Adrenal gland (tissue), 12 donors: ENCODE results near the gene NOL6. TPM values are rescaled to one million over a fixed set of nuclear protein-coding genes. Genes with fewer than 3 reads are reported as not detected.

ENCODE experiments used
- DNase-seq, 7 donors: peaks; one replicate each; pipeline ENCODE4 v3.0.0-alpha.2; 2019 to 2020
- H3K27ac ChIP-seq, 5 donors: fragments of 200-600 bp; sonication (generic) in 4 of 5; 1 replicate in 3 of 5; 2 replicates in 2 of 5; pipeline versions ENCODE4 v1.5.1 to v1.8.0; 2016 to 2020; ENCODE audit warnings: mild to moderate bottlenecking in 1 of 5
- H3K27me3 ChIP-seq: fragments of 200-600 bp; 2 replicates; pipeline ENCODE4 v1.8.0; 2021
- H3K36me3 ChIP-seq, 2 donors: fragments of 200-600 bp; replicated peaks in 1 of 2; 1 replicate in 1 of 2; 2 replicates in 1 of 2; pipeline versions ENCODE4 v1.5.1 to v1.8.0; 2018 to 2022
- H3K4me1 ChIP-seq, 2 donors: fragments of 200-600 bp; replicated peaks in 1 of 2; 1 replicate in 1 of 2; 2 replicates in 1 of 2; pipeline versions ENCODE4 v1.5.1 to v1.8.0; 2018 to 2021
- H3K4me3 ChIP-seq, 4 donors: fragments of 200-600 bp; sonication (generic) in 3 of 4; one replicate each; pipeline ENCODE4 v1.5.1; 2016 to 2018
- H3K9me3 ChIP-seq, 3 donors: fragments of 200-600 bp; sonication (generic) in 1 of 3; replicated peaks in 1 of 3; 1 replicate in 2 of 3; 2 replicates in 1 of 3; pipeline versions ENCODE4 v1.5.1 to v1.8.0; 2016 to 2021
- POLR2A ChIP-seq, 2 donors: fragments of 450-650 bp; IDR thresholded peaks; one replicate each; pipeline ENCODE4 v1.6.1; 2017; ENCODE audit warnings: antibody characterized with exemption in 2 of 2, mild to moderate bottlenecking in 2 of 2, moderate library complexity in 1 of 2
- WGBS, 4 donors: extraction: QIAGEN DNeasy Blood & Tissue Kit in 2 of 4; methylation state at CpG; one replicate each; pipeline versions ENCODE4 v1.1.5 to v1.1.7; 2013 to 2017; 5-methylcytosine and 5-hydroxymethylcytosine counted together
- intact Hi-C, 2 donors: fragments of 100-400 bp; cut with DNase I; formaldehyde crosslinking; loops; one replicate each; pipeline versions ENCODE4 v1.14.1 to v1.15.0; 2022 to 2023
- microRNA-seq, 3 donors: library from miRNA; unstranded; fragments of <30 nt; microRNA quantifications; one replicate each; pipeline ENCODE4, GENCODE V29; 2017 to 2020
- polyA plus RNA-seq, 3 donors: library from polyadenylated mRNA; stranded (reverse); fragments of 200-250 nt in 2 of 3; fragments of 350-450 nt in 1 of 3; fragmentation: Illumina TruSeq in 1 of 3; extraction: RNeasy Lipid Tissue Mini Kit (QIAGEN cat#74804) in 1 of 3; gene quantifications; one replicate each; pipeline ENCODE4 v1.2.3, GENCODE V29; 2013 to 2014
- small RNA-seq, 2 donors: library from RNA; depleted of rRNA; stranded (forward); fragments of <200 nt; gene quantifications; one replicate each; pipeline ENCODE3, GENCODE V24; 2016
- total RNA-seq, 9 donors: library from RNA; depleted of rRNA in 4 of 9; stranded (reverse); fragments of >200 nt in 4 of 9; fragments of 120-200 nt in 1 of 9; fragmentation: NEBNext Ultra II Directional in 1 of 9; extraction: Animal tissue kit (Norgen Biotek cat#: 25700) in 1 of 9; gene quantifications; one replicate each; pipeline versions ENCODE4 v1.1.0 to v1.2.4, GENCODE V29; 2013 to 2023
- TF ChIP-seq, protein P1 (sequence below), 6 experiments: fragments of 450-650 bp in 4 of 6; fragments of 200-600 bp in 2 of 6; sonication (generic) in 1 of 6; IDR thresholded peaks; 1 replicate in 5 of 6; 2 replicates in 1 of 6; pipeline versions ENCODE4 v1.5.1 to v1.8.0; 2016 to 2021; ENCODE audit warnings: antibody characterized with exemption in 6 of 6, mild to moderate bottlenecking in 2 of 6, moderate library complexity in 1 of 6
- donor health status: healthy with polysubstance abuse.
- donor health status: Bipolar disorder and iron deficiency.
- donor health status: DM: yes; HTN: yes; CAD: no.
- donor health status: DM: no; HTN: no; CAD: no.
- donor health status: DM: no; HTN: no; CAD: no.
- donor health status: DM: yes; HTN: yes; CAD: no.

Gene NOL6
- total and polyA plus RNA-seq, 12 donors, result 17.0 to 45.7 (median 28.9) TPM

DNA sequence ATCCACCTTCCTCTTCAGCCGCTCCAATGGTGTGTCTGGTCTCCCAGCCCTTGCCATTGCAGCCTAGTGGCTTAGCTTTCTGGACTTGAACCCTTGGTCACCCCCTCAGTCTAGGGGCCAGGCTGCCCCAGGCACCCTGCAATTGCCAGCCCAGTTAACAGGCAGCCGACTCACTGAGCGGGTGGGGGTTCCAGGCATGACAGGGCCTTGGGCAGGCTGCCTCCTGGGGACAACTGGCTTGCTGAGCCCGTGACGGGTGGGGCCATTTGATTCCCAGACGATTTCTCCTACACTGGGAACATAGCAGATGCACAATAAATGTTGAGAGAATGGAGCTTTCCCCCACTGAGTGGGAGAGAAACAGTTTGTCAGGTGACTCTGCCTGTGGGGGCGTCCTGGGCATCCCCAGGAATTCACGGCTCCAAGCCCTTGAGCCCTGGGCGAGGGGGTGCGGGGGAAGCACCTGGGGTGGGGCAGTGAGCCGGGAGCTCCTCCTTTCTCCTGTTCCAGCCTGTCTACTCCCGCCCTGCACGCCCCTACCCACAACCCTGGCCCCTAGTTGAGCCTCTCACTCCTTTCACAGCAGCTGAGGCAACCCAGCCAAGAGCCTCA, 58.7 kb downstream of the NOL6 start:
- H3K4me3 ChIP-seq, result no peak overlapping the region
- H3K4me1 ChIP-seq, result no peaks in the 10 kb centered on the region
- DNase-seq, result no peak
- no peaks in the 10 kb centered on the region for H3K27me3 ChIP-seq
- H3K27ac ChIP-seq, result no peak overlapping the region
- H3K9me3 ChIP-seq, result no peaks in the 10 kb centered on the region
- H3K36me3 ChIP-seq, result no peaks in the 10 kb centered on the region
- 59 to 77% (median 64%) methylated on average over 5 to 13 of the region's 13 CpGs for WGBS, 4 donors
- intact Hi-C loops, result loop anchor here (5.0 kb wide), 2 partner anchors 42 to 43 kb away; no protein-coding TSS in a partner anchor
- TF ChIP-seq, protein P1, sequence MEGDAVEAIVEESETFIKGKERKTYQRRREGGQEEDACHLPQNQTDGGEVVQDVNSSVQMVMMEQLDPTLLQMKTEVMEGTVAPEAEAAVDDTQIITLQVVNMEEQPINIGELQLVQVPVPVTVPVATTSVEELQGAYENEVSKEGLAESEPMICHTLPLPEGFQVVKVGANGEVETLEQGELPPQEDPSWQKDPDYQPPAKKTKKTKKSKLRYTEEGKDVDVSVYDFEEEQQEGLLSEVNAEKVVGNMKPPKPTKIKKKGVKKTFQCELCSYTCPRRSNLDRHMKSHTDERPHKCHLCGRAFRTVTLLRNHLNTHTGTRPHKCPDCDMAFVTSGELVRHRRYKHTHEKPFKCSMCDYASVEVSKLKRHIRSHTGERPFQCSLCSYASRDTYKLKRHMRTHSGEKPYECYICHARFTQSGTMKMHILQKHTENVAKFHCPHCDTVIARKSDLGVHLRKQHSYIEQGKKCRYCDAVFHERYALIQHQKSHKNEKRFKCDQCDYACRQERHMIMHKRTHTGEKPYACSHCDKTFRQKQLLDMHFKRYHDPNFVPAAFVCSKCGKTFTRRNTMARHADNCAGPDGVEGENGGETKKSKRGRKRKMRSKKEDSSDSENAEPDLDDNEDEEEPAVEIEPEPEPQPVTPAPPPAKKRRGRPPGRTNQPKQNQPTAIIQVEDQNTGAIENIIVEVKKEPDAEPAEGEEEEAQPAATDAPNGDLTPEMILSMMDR (IDR thresholded peaks at IDR 0.05), result no peak
- TF ChIP-seq POLR2A (IDR thresholded peaks at IDR 0.05), result no peak

DNA sequence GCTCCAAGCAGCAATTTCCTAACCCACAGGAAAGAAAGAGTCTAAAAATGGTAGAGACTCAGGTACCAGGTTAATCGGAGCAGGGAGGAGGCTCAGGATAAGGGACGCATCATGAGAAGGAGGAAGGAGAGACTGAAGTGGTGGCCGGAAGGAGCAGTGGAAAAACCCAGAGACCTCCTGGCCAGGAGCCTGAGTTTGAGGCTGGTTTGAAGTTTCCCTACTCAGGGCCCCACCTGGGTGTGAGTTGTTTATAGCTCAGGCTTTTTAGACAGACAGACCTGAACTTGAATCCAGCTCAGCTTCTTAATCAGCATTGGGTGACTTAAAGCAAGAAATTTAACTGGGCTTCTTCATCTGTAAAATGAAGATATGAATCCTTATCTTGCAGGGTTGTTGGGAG, 59.5 kb downstream of the NOL6 start:
- no peaks in the 10 kb centered on the region for H3K9me3 ChIP-seq
- H3K4me1 ChIP-seq, result no peaks in the 10 kb centered on the region
- no peak overlapping the region for H3K4me3 ChIP-seq
- no peaks in the 10 kb centered on the region for H3K27me3 ChIP-seq
- intact Hi-C loops, result no loop called here
- no peak for TF ChIP-seq POLR2A (IDR thresholded peaks at IDR 0.05)
- TF ChIP-seq, protein P1 (IDR thresholded peaks at IDR 0.05), result no peak
- no peak for DNase-seq
- 62 to 78% (median 73%) methylated on average over 3 of the region's 3 CpGs for WGBS, 4 donors
- no peaks in the 10 kb centered on the region for H3K36me3 ChIP-seq
- no peak overlapping the region for H3K27ac ChIP-seq

Small RNA genes within 50 kb of the gene (microRNA-seq; reads per million reads assigned to microRNA genes)
- 0.45 to 1.4 (median 0.76) reads per million in 3 donors for gene MIR6851

Small RNA genes within 50 kb of the gene (small RNA-seq; reads per million reads assigned to genes)
- gene AL356218.2, result 0 reads per million in 2 donors
- 0 to 0.08 reads per million in 2 donors for gene MIR6851

Other genes with a start within 250 kb of the NOL6 start
- 10 to 100 TPM in 1 of 9 donors, 1 to 10 TPM in 2, not detected in 6; 1.7 to 12.0 (median 5.0) TPM for gene SPINK4, start 233.8 kb downstream of the NOL6 start, total RNA-seq
- gene SPINK4, start 233.8 kb downstream of the NOL6 start, polyA plus RNA-seq, result 1 to 10 TPM in 2 of 3 donors, not detected in 1; 1.8 to 4.3 TPM
- gene BAG1, start 209.2 kb downstream of the NOL6 start, total RNA-seq, result 100 to 1,000 TPM in 3 of 9 donors, 10 to 100 TPM in 6; 46.9 to 141 (median 69.2) TPM
- gene BAG1, start 209.2 kb downstream of the NOL6 start, polyA plus RNA-seq, result 10 to 100 TPM; 52.7 to 94.2 (median 55.0) TPM
- 100 to 1,000 TPM in 1 of 9 donors, 10 to 100 TPM in 8; 52.4 to 114 (median 68.3) TPM for gene CHMP5, start 208.9 kb downstream of the NOL6 start, total RNA-seq
- 100 to 1,000 TPM in 1 of 3 donors, 10 to 100 TPM in 2; 35.6 to 107 (median 49.5) TPM for gene CHMP5, start 208.9 kb downstream of the NOL6 start, polyA plus RNA-seq
- gene NFX1, start 183.4 kb downstream of the NOL6 start, total RNA-seq, result 10 to 100 TPM; 20.8 to 44.4 (median 31.6) TPM
- gene NFX1, start 183.4 kb downstream of the NOL6 start, polyA plus RNA-seq, result 10 to 100 TPM; 17.5 to 41.1 (median 20.5) TPM
- 1 to 10 TPM in 5 of 9 donors, under 1 TPM in 2, not detected in 2; 0.33 to 4.5 (median 2.3) TPM for gene AQP7, start 71.4 kb downstream of the NOL6 start, total RNA-seq
- gene AQP7, start 71.4 kb downstream of the NOL6 start, polyA plus RNA-seq, result 10 to 100 TPM in 1 of 3 donors, 1 to 10 TPM in 1, under 1 TPM in 1; 0.51 to 32.5 (median 3.5) TPM
- 10 to 100 TPM in 3 of 9 donors, 1 to 10 TPM in 6; 1.2 to 17.9 (median 2.7) TPM for gene AQP3, start 26.3 kb downstream of the NOL6 start, total RNA-seq
- gene AQP3, start 26.3 kb downstream of the NOL6 start, polyA plus RNA-seq, result 1 to 10 TPM in 1 of 3 donors, under 1 TPM in 2; 0.88 to 2.5 (median 0.94) TPM
- gene ANKRD18B, start 50.3 kb upstream of the NOL6 start, total RNA-seq, result under 1 TPM in 1 of 9 donors, not detected in 8; under 0.01 TPM
- gene ANKRD18B, start 50.3 kb upstream of the NOL6 start, polyA plus RNA-seq, result not detected